SK-N-MC (cell line): ENCODE data around the gene ACSL6.

ENCODE experiments used
- DNase-seq: peaks from one replicate; pipeline ENCODE4 v3.0.0-alpha.2; 2011; ENCODE audit warnings: low read depth, low spot score
- H3K27ac ChIP-seq: fragments of 200-600 bp; sonication (generic); 2 replicates; pipeline ENCODE4 v1.5.1; 2016; ENCODE audit warnings: mixed run types
- H3K36me3 ChIP-seq: fragments of 200-600 bp; sonication (generic); 2 replicates; pipeline ENCODE4 v1.6.1; 2017; ENCODE audit warnings: antibody characterized with exemption, low read length, mixed read lengths; ENCODE audit not compliant: insufficient read depth
- H3K4me3 ChIP-seq: fragments of 200-600 bp; sonication (generic); 2 replicates; pipeline ENCODE4 v1.5.1; 2016
- H3K9ac ChIP-seq: fragments of 200-600 bp; sonication (generic); 2 replicates; pipeline ENCODE4 v1.8.0; 2017; ENCODE audit warnings: mixed run types, mixed read lengths; ENCODE audit not compliant: insufficient read length
- H3K9me3 ChIP-seq: fragments of 200-600 bp; sonication (generic); 2 replicates; pipeline ENCODE4 v1.6.1; 2017; ENCODE audit warnings: low read depth, mild to moderate bottlenecking, antibody characterized with exemption, low read length, moderate library complexity, mixed read lengths
- EZH2 ChIP-seq: fragments of 200-600 bp; sonication (generic); IDR thresholded peaks from one replicate; pipeline ENCODE4 v1.6.1; 2017; ENCODE audit warnings: antibody characterized with exemption
- FOXP2 ChIP-seq: optimal IDR thresholded peaks from 2 replicates; pipeline ENCODE3; 2011; ENCODE audit warnings: mild to moderate bottlenecking, moderate library complexity; ENCODE audit not compliant: insufficient read depth; ENCODE audit errors: extremely low read length, control extremely low read depth
- POLR2AphosphoS5 ChIP-seq: IDR thresholded peaks from 2 replicates; pipeline ENCODE4 v1.6.1; 2012; ENCODE audit warnings: mild to moderate bottlenecking, low read depth, low read length, borderline replicate concordance

The ACSL6 gene

GRCh38 chr5:132007399-132008162, 3.9 kb downstream of the ACSL6 start:
- Histone ChIP-seq H3K27ac (no peak overlapping the region), H3K9ac (no peak overlapping the region), H3K9me3 (no peaks in the 10 kb centered on the region), H3K36me3 (no peaks in the 10 kb centered on the region), H3K4me3 (no peak overlapping the region)
- DNase-seq = no peak
- TF ChIP-seq POLR2AphosphoS5 (no peak), EZH2 (no peak), FOXP2 (no peak)

DNA sequence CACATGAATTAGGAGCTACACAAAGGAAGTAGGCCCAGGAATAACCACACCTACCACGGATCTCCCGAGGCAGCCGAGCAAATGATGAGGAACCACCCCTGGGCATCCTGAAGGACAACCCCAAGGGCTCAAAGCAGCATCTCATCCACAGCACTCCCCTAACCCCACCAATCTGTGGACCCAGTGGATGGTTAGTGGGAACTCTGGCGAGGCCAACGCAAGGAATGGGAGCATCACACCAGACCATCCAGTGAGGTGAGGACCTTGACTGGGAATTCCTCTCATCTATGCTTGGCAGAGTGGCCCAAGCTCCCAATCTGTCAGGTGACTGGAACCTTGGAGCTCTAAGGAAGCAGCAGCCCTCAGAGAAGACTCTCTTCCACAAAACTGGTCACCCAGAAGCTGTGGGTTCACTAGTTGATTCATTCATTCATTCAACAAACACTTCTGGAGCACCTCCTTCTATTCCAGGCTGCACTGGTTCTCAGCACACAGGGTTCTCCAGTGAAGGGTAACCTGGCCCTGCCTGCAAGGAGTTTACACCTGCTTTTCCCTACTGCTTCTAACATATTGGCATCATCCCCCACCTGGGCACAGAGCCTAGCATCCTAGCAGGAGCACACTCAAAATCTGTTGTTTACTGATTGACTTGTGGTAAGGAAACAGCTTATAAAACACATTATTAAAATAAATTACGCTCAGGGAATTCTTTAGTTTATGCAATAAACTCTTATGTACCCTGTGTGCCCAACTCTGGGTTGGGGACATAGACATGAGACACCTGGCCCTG, 4.9 kb downstream of the ACSL6 start:
- Histone ChIP-seq H3K9ac (no peak overlapping the region), H3K4me3 (no peak overlapping the region), H3K27ac (no peak overlapping the region), H3K36me3 (no peaks in the 10 kb centered on the region), H3K9me3 (no peaks in the 10 kb centered on the region)
- TF ChIP-seq POLR2AphosphoS5 (no peak), EZH2 (no peak), FOXP2 (no peak)
- no peak for DNase-seq

DNA sequence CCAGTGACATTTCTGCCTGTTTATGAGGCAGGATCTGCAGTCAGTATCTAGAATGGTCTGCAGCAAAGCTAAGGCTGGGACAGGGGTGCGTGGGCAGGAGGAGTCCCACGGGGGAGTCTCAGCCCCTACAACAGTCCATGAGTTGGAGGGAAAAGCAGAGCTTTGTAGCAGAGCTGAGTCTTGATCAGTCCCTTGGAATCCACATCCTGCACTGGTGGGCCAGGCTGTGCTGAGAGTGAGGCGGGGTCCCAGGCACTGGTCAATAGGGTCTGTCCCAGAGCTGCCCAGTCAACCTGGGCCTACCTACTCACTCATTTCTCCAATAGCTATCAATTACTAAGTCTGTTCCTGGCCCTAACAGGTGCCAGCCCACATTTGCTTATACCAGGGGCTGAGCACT, 5.9 kb downstream of the ACSL6 start:
- no peak overlapping the region for H3K4me3 ChIP-seq
- H3K27ac ChIP-seq = no peak overlapping the region
- H3K9ac ChIP-seq = no peak overlapping the region
- no peaks in the 10 kb centered on the region for H3K36me3 ChIP-seq
- DNase-seq = no peak
- no peaks in the 10 kb centered on the region for H3K9me3 ChIP-seq
- no peak for TF ChIP-seq FOXP2
- no peak for TF ChIP-seq POLR2AphosphoS5
- no peak for TF ChIP-seq EZH2

GRCh38 chr5:132003982-132004381, 7.5 kb downstream of the ACSL6 start:
- H3K9ac ChIP-seq = no peak overlapping the region
- TF ChIP-seq EZH2 (no peak), FOXP2 (no peak), POLR2AphosphoS5 (no peak)
- no peak for DNase-seq
- no peaks in the 10 kb centered on the region for H3K9me3 ChIP-seq
- no peak overlapping the region for H3K27ac ChIP-seq
- H3K4me3 ChIP-seq = no peak overlapping the region
- no peaks in the 10 kb centered on the region for H3K36me3 ChIP-seq

- TF ChIP-seq POLR2AphosphoS5 (no peak), FOXP2 (no peak), EZH2 (no peak)
- DNase-seq = no peak
- Histone ChIP-seq H3K9ac (no peak overlapping the region), H3K36me3 (no peaks in the 10 kb centered on the region), H3K27ac (no peak overlapping the region), H3K4me3 (no peak overlapping the region), H3K9me3 (no peaks in the 10 kb centered on the region)
Measured at GRCh38 chr5:132003170-132003744, 8.2 kb downstream of the ACSL6 start.

GRCh38 chr5:132002757-132003156, 8.7 kb downstream of the ACSL6 start:
- H3K9me3 ChIP-seq = no peaks in the 10 kb centered on the region
- no peak overlapping the region for H3K9ac ChIP-seq
- no peak overlapping the region for H3K27ac ChIP-seq
- TF ChIP-seq EZH2 = no peak
- no peak for TF ChIP-seq POLR2AphosphoS5
- no peak for TF ChIP-seq FOXP2
- H3K36me3 ChIP-seq = no peaks in the 10 kb centered on the region
- H3K4me3 ChIP-seq = no peak overlapping the region
- DNase-seq = no peak

- TF ChIP-seq EZH2 (no peak), FOXP2 (no peak), POLR2AphosphoS5 (no peak)
- DNase-seq = no peak
- H3K4me3 ChIP-seq = no peak overlapping the region
- H3K9ac ChIP-seq = no peak overlapping the region
- H3K36me3 ChIP-seq = no peaks in the 10 kb centered on the region
- no peaks in the 10 kb centered on the region for H3K9me3 ChIP-seq
- no peak overlapping the region for H3K27ac ChIP-seq
Measured at GRCh38 chr5:132001647-132002561, 9.6 kb downstream of the ACSL6 start.
